DOHH2 (cell line): ENCODE data around the gene RAB3IL1.

Experiments
- CTCF ChIP-seq: fragments of 200-600 bp; sonication (generic); IDR thresholded peaks from one replicate; pipeline ENCODE4 v1.5.1; 2014; ENCODE audit warnings: antibody characterized with exemption, mild to moderate bottlenecking, low read depth, low read length; ENCODE audit not compliant: poor library complexity, severe bottlenecking
- EZH2phosphoT487 ChIP-seq: fragments of 200-600 bp; sonication (generic); IDR thresholded peaks from 2 replicates; pipeline ENCODE4 v1.6.1; 2017; ENCODE audit warnings: borderline replicate concordance, mild to moderate bottlenecking, antibody characterized with exemption, low read length, moderate library complexity, mixed read lengths

GRCh38 chr11:61928606-61929005 is 11.2 kb upstream of the RAB3IL1 start:
- TF ChIP-seq CTCF (no peak), EZH2phosphoT487 (no peak)
